GM23338 (cell line): ENCODE data around the gene PIGR. TPM values are rescaled to one million over a fixed set of nuclear protein-coding genes. Genes with fewer than 3 reads are reported as not detected.

Experiments used
- ATAC-seq: fragments of 200-7000 bp; cut with Tn5 transposase; 3 replicates; pipeline ENCODE4 v1.9.1; 2020
- DNase-seq: peaks from one replicate; pipeline ENCODE4 v3.0.0-alpha.2; 2015; ENCODE audit warnings: low spot score
- H2AFZ ChIP-seq: fragments of 200-600 bp; sonication (generic); 2 replicates; pipeline ENCODE4 v1.8.0; 2016; ENCODE audit warnings: antibody characterized with exemption, mild to moderate bottlenecking, moderate library complexity
- H3F3A ChIP-seq: fragments of 200-600 bp; sonication (generic); replicated peaks from 2 replicates; pipeline ENCODE4 v1.8.0; 2017; ENCODE audit warnings: antibody characterized with exemption, mixed run types, low read depth
- H3K27ac ChIP-seq: fragments of 200-600 bp; sonication (generic); 2 replicates; pipeline ENCODE4 v1.6.1; 2016; ENCODE audit warnings: low read depth
- H3K27me3 ChIP-seq: fragments of 200-600 bp; sonication (generic); 2 replicates; pipeline ENCODE4 v1.8.0; 2016; ENCODE audit warnings: mild to moderate bottlenecking, mixed run types, moderate library complexity; ENCODE audit not compliant: insufficient read depth
- H3K36me3 ChIP-seq: fragments of 200-600 bp; sonication (generic); 2 replicates; pipeline ENCODE4 v1.8.0; 2016; ENCODE audit warnings: mild to moderate bottlenecking; ENCODE audit not compliant: insufficient read depth
- H3K4me1 ChIP-seq: fragments of 200-600 bp; sonication (generic); 2 replicates; pipeline ENCODE4 v1.8.0; 2016; ENCODE audit warnings: mild to moderate bottlenecking, moderate library complexity; ENCODE audit not compliant: insufficient read depth
- H3K4me2 ChIP-seq: fragments of 200-600 bp; sonication (generic); 2 replicates; pipeline ENCODE4 v1.7.1; 2017; ENCODE audit warnings: mixed run types
- H3K4me3 ChIP-seq: fragments of 200-600 bp; sonication (generic); 2 replicates; pipeline ENCODE4 v1.6.1; 2016; ENCODE audit warnings: mixed run types
- H3K79me2 ChIP-seq: fragments of 200-600 bp; sonication (generic); replicated peaks from 2 replicates; pipeline ENCODE4 v1.8.0; 2017; ENCODE audit warnings: mild to moderate bottlenecking; ENCODE audit not compliant: insufficient read depth
- H3K9me2 ChIP-seq: fragments of 200-600 bp; sonication (generic); 2 replicates; pipeline ENCODE4 v1.8.0; 2017; ENCODE audit not compliant: insufficient read depth
- H4K20me1 ChIP-seq: fragments of 200-600 bp; sonication (generic); replicated peaks from 2 replicates; pipeline ENCODE4 v1.8.0; 2017; ENCODE audit warnings: mild to moderate bottlenecking; ENCODE audit not compliant: insufficient read depth
- H3K27ac Mint-ChIP-seq: 2 replicates; pipeline ENCODE4 v1.8.0; 2020; ENCODE audit warnings: inconsistent platforms, mild to moderate bottlenecking, moderate library complexity, mixed read lengths
- H3K27me3 Mint-ChIP-seq: 3 replicates; pipeline ENCODE4 v1.8.0; 2022; ENCODE audit warnings: low read depth, mild to moderate bottlenecking, moderate library complexity, mixed read lengths, inconsistent platforms; ENCODE audit not compliant: insufficient read depth, poor library complexity
- H3K36me3 Mint-ChIP-seq: 3 replicates; pipeline ENCODE4 v1.8.0; 2021; ENCODE audit warnings: low read depth, mild to moderate bottlenecking, inconsistent platforms, moderate library complexity, mixed read lengths
- H3K4me1 Mint-ChIP-seq: 3 replicates; pipeline ENCODE4 v1.8.0; 2020; ENCODE audit warnings: mild to moderate bottlenecking, inconsistent platforms, mixed read lengths
- H3K4me3 Mint-ChIP-seq: 3 replicates; pipeline ENCODE4 v1.8.0; 2021; ENCODE audit warnings: moderate library complexity, mild to moderate bottlenecking, inconsistent platforms, mixed read lengths
- H3K9me3 Mint-ChIP-seq: 3 replicates; pipeline ENCODE4 v1.8.0; 2020; ENCODE audit warnings: moderate library complexity, mild to moderate bottlenecking, inconsistent platforms, mixed read lengths
- CREB1 ChIP-seq: fragments of 250-450 bp; sonication (Bioruptor Pico); IDR thresholded peaks from 2 replicates; pipeline ENCODE4 v1.5.0; 2020; ENCODE audit warnings: low read depth, mild to moderate bottlenecking, moderate library complexity
- ETS1 ChIP-seq: IDR thresholded peaks from 2 replicates; pipeline ENCODE4 v1.6.1; 2016; ENCODE audit warnings: antibody characterized with exemption
- NANOG ChIP-seq: IDR thresholded peaks from 2 replicates; pipeline ENCODE4 v1.6.1; 2016; ENCODE audit warnings: antibody characterized with exemption, borderline replicate concordance
- REST ChIP-seq: IDR thresholded peaks from one replicate; pipeline ENCODE4 v1.6.1; 2018; ENCODE audit warnings: antibody characterized with exemption; ENCODE audit not compliant: unreplicated experiment
- ZNF114 ChIP-seq: fragments of 250-450 bp; sonication (Bioruptor Pico); IDR thresholded peaks from 2 replicates; pipeline ENCODE4 v1.5.0; 2020; ENCODE audit warnings: mild to moderate bottlenecking, moderate library complexity
- polyA plus RNA-seq: library from polyadenylated mRNA; unstranded; fragments of >200 nt; fragmentation: Nextera tagmentation; extraction: Ambion mirVana; gene quantifications from 2 replicates; pipeline ENCODE4 v1.2.1, GENCODE V29; 2016
- total RNA-seq: library from RNA; depleted of rRNA; stranded (reverse); fragments of >200 nt; shearing (Covaris generic); gene quantifications from 2 replicates; pipeline ENCODE4 v1.2.3, GENCODE V29; 2014

The PIGR gene
- total and polyA plus RNA-seq, 2 experiments from 2014 or later = not detected

- TF ChIP-seq ETS1 (no peak), REST (no peak), ZNF114 (no peak)
Observed at GRCh38 chr1:206893380-206893779, 52.9 kb downstream of the PIGR start (continued).

GRCh38 chr1:206892351-206892984 lies 53.8 kb downstream of the PIGR start:
- DNase-seq (no peak), ATAC-seq (no peak)
- Mint-ChIP-seq H3K27me3 (peaks cover 6% of the 10 kb centered on the region), H3K4me1 (peaks cover 19% of the 10 kb centered on the region), H3K36me3 (no peaks in the 10 kb centered on the region), H3K9me3 (no peaks in the 10 kb centered on the region; the same call in 2 of the 3 replicates), H3K27ac (no peak overlapping the region), H3K4me3 (no peak overlapping the region)
- no peaks in the 10 kb centered on the region for H3K27me3 ChIP-seq
- H2AFZ ChIP-seq = no peak overlapping the region
- TF ChIP-seq REST (no peak), NANOG (no peak), CREB1 (CRISPR knock-in tag) (no peak)
- H3K4me2 ChIP-seq = no peak overlapping the region
- H3K27ac ChIP-seq = no peak overlapping the region
- peaks cover 18% of the 10 kb centered on the region for H3K4me1 ChIP-seq
- no peaks in the 10 kb centered on the region; the same call in 1 of the 2 replicates for H3K36me3 ChIP-seq
- no peaks in the 10 kb centered on the region for H4K20me1 ChIP-seq
- H3K9me2 ChIP-seq = 0 out of 2 replicates have a peak, but pooled peaks cover 10% of the 10 kb centered on the region
- no peaks in the 10 kb centered on the region for H3F3A ChIP-seq
- no peak overlapping the region for H3K4me3 ChIP-seq
- H3K79me2 ChIP-seq = no peaks in the 10 kb centered on the region
